NCI-H510A (cell line): ENCODE measurements around the gene NDUFV1.
"Not testable (repeated sequence)": the region's sequence is repeated elsewhere in the genome, so short reads cannot be mapped to it uniquely, and the experiment has no call there.

Source experiments
- DNase-seq: peaks from one replicate; lab custom pipeline; 2025; lab: John Stamatoyannopoulos, UW

NDUFV1 gene

DNA sequence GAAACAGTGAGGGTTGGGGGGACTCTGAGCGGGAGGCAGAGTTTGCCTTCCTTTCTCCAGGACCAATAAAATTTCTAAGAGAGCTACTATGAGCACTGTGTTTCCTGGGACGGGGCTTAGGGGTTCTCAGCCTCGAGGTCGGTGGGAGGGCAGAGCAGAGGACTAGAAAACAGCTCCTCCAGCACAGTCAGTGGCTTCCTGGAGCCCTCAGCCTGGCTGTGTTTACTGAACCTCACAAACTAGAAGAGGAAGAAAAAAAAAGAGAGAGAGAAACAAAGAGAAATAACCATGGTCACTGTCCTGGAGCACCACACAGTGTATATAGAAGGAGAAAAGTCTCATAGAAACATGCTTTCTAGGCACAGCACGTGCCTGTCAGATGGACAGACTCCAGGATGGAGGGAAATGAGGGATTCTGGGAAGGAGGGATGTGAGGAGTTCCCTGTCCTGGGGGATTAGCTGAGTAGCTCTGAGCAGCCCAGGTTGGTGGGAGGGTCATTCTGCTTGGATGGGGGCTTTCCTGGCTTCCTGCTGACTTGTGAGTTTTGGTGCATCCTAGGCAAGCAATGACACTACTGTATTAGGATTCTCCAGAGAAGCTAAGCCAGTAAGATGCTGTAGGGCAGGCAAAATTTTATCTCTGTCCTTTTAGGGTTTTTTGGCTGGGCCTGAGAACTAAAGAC lies 20.0 kb upstream of the NDUFV1 start:
- DNase-seq, result no peak

GRCh38 chr11:67588136-67588503 lies 18.6 kb upstream of the NDUFV1 start:
- DNase-seq, result no peak

- DNase-seq, result not testable (repeated sequence)
These were observed 17.8 kb upstream of the NDUFV1 start for GRCh38 chr11:67588899-67589415.

GRCh38 chr11:67592880-67593564 lies 13.7 kb upstream of the NDUFV1 start:
- DNase-seq, result peak; percentile 34

GRCh38 chr11:67593565-67593905 lies 13.2 kb upstream of the NDUFV1 start:
- DNase-seq, result no peak

DNA sequence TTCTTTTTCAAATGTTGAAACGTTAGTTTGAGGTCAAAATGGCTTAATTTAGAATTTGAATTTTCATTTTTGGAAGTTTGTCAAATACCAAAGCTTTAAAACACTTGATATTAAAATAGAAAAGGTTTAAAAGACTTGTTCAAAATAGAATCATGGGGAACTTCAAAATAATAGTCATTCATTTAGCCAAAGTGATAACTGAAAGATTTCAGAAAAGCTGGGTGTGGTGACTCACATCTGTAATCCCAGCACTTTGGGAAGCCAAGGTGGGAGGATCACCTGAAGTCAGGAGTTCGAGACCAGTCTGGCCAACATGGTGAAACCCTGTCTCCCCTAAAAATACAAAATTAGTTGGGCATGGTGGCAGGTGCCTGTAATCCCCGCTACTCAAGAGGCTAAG lies 12.3 kb upstream of the NDUFV1 start:
- no peak for DNase-seq

DNA sequence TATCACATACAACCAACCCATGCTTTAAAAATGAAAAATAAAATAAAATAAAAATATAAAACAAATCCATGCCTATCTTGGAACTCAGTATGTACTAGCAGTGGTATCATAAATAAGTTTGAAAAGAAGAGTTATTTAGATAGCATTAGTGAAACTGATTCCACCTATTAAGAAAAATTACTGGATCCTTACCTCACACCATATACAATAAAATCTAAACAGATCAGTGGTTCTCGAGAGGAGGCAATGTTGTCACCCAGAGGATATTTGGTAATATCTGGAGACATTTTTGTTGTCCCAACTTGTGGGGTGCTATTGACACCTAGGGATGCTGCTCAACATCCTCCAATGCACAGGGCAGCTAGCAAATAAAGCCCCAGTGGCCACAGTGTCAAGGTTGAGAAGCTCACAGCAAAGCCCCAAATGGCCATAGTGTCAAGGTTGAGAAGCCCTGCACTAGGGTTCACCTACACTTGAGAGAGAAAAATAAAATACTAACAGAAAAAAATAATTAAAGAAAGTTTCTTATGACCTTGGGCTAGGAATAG lies 9.9 kb upstream of the NDUFV1 start:
- DNase-seq, result no peak

DNA sequence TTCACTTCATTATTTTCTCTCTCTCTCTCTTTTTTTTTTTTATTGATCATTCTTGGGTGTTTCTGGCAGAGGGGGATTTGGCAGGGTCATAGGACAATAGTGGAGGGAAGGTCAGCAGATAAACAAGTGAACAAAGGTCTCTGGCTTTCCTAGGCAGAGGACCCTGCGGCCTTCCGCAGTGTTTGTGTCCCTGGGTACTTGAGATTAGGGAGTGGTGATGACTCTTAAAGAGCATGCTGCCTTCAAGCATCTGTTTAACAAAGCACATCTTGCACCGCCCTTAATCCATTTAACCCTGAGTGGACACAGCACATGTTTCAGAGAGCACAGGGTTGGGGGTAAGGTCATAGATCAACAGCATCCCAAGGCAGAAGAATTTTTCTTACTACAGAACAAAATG lies 9.3 kb upstream of the NDUFV1 start:
- not testable (repeated sequence) for DNase-seq

GRCh38 chr11:67597963-67598362 lies 8.8 kb upstream of the NDUFV1 start:
- not testable (repeated sequence) for DNase-seq

- no peak for DNase-seq
These were observed 7.6 kb upstream of the NDUFV1 start for GRCh38 chr11:67599149-67599548.

GRCh38 chr11:67600324-67601029 lies 6.3 kb upstream of the NDUFV1 start:
- DNase-seq, result no peak

DNA sequence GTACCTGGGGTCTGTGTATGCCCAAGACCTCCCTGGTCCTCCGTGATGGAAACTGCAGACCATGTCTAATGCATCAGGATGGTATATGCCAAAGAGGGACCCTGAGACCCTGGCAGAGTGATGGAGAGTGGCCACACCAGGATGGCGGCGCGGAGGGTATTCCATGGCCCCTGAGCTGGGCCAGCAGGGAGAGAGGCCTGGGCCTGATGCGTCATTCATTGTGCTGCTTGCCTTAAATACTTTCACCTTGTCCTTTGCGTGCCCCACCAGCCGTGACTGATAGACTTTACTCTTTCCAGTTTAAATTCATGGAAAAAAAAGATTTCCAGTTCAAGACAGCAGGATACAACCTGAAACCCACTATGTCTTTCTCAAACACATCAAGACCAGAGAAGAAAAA lies 5.6 kb upstream of the NDUFV1 start:
- no peak for DNase-seq

GRCh38 chr11:67604119-67604518 lies 2.6 kb upstream of the NDUFV1 start:
- not testable (repeated sequence) for DNase-seq

- DNase-seq, result no peak
These were observed 1.9 kb upstream of the NDUFV1 start for GRCh38 chr11:67604815-67605214.

- no peak for DNase-seq
These were observed 1.3 kb upstream of the NDUFV1 start for GRCh38 chr11:67605231-67606011.

DNA sequence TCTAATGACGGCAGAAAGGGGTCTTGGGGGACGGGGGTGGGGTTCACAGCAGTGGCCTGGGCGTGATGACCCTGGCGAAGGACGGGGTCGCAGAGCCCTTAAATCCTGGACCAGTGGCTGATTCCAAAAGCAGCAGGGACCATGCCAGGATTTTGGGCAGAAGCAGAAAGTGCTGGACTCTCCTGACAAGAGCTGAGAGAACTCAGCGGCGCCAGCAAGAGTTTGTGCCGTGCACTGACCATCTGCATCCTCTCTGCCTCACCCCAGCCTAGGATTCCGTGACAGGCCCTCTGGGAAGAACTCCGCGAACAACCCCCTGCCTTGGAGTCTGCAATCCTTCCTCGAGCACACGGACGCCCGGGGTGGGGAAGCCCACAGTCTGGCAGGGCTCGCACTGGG lies 644 bp upstream of the NDUFV1 start:
- no peak for DNase-seq

GRCh38 chr11:67607507-67607906 lies 771 bp downstream of the NDUFV1 start:
- no peak for DNase-seq

DNA sequence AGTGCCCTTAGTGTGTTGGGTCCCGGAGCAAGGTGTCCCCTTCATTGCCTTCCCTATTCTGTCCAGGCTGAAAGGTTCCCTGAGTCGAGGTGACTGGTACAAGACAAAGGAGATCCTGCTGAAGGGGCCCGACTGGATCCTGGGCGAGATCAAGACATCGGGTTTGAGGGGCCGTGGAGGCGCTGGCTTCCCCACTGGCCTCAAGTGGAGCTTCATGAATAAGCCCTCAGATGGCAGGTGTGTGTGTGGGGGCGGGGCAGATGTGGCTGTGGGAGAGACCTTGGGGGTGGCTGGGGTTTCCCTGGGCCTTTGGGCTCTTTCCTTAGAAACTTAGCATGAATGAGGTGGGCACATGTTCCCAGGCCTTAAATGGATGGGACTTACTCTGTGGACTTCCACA lies 1.8 kb downstream of the NDUFV1 start:
- no peak for DNase-seq

- no peak for DNase-seq
These were observed 2.6 kb downstream of the NDUFV1 start for GRCh38 chr11:67609316-67609715.

GRCh38 chr11:67610302-67610868 lies 3.6 kb downstream of the NDUFV1 start:
- DNase-seq, result no peak

- no peak for DNase-seq
These were observed 4.4 kb downstream of the NDUFV1 start for GRCh38 chr11:67611165-67611564.
